CD14-positive monocyte (primary cell): ENCODE data around the gene THNSL1. TPM values are rescaled to one million over a fixed set of nuclear protein-coding genes. Genes with fewer than 3 reads are reported as not detected.

Experiments used
- DNase-seq, 3 donors: peaks; one replicate each; pipeline ENCODE4 v3.0.0-alpha.2; 2011 to 2022
- H2AFZ ChIP-seq: 2 replicates; pipeline ENCODE4 v1.6.0; 2012; ENCODE audit warnings: mild to moderate bottlenecking, low read depth, low read length, inconsistent platforms; ENCODE audit not compliant: insufficient read depth, poor library complexity, severe bottlenecking
- H3K27ac ChIP-seq, 2 donors: 1 replicate in 1 of 2; 2 replicates in 1 of 2; pipeline ENCODE4 v1.5.1; 2012 to 2013; ENCODE audit warnings: low read length in 2 of 2, control low read depth in 1 of 2, inconsistent platforms in 1 of 2, low read depth in 1 of 2, mild to moderate bottlenecking in 1 of 2
- H3K27me3 ChIP-seq, 2 donors: one replicate each; pipeline versions ENCODE4 v1.6.0 to v1.6.1; 2011 to 2013; ENCODE audit warnings: low read length in 2 of 2; ENCODE audit not compliant: control insufficient read depth in 2 of 2, insufficient read depth in 2 of 2
- H3K36me3 ChIP-seq, 2 donors: replicated peaks in 1 of 2; 1 replicate in 1 of 2; 2 replicates in 1 of 2; pipeline versions ENCODE4 v1.5.1 to v1.6.1; 2012 to 2013; ENCODE audit warnings: low read length in 2 of 2, control low read depth in 1 of 2, inconsistent platforms in 1 of 2, mild to moderate bottlenecking in 1 of 2; ENCODE audit not compliant: insufficient read depth in 2 of 2, control insufficient read depth in 1 of 2
- H3K4me1 ChIP-seq, 2 donors: 1 replicate in 1 of 2; 2 replicates in 1 of 2; pipeline versions ENCODE4 v1.5.1 to v1.6.1; 2012 to 2013; ENCODE audit warnings: low read length in 2 of 2, control low read depth in 1 of 2, inconsistent platforms in 1 of 2, mild to moderate bottlenecking in 1 of 2, moderate library complexity in 1 of 2; ENCODE audit not compliant: insufficient read depth in 2 of 2, control insufficient read depth in 1 of 2
- H3K4me2 ChIP-seq: replicated peaks from 2 replicates; pipeline ENCODE3; 2012; ENCODE audit warnings: low read length, moderate library complexity, mild to moderate bottlenecking; ENCODE audit not compliant: poor library complexity, severe bottlenecking; ENCODE audit errors: extremely low read depth
- H3K4me3 ChIP-seq, 3 experiments: fragments of 200-600 bp in 1 of 3; sonication (generic) in 1 of 3; replicated peaks in 1 of 3; 1 replicate in 2 of 3; 2 replicates in 1 of 3; pipeline ENCODE4 v1.5.1; 2011 to 2013; ENCODE audit warnings: low read length in 3 of 3, mild to moderate bottlenecking in 3 of 3, control low read depth in 2 of 3, low read depth in 2 of 3, inconsistent platforms in 1 of 3, moderate library complexity in 1 of 3
- H3K79me2 ChIP-seq: 2 replicates; pipeline ENCODE4 v1.6.0; 2012; ENCODE audit warnings: mild to moderate bottlenecking, control low read depth, inconsistent platforms, low read length, moderate library complexity; ENCODE audit not compliant: insufficient read depth
- H3K9ac ChIP-seq: 2 replicates; pipeline ENCODE4 v1.6.0; 2017; ENCODE audit warnings: low read length, mild to moderate bottlenecking; ENCODE audit not compliant: insufficient read depth, poor library complexity, severe bottlenecking
- H3K9me3 ChIP-seq, 2 donors: replicated peaks in 1 of 2; 1 replicate in 1 of 2; 2 replicates in 1 of 2; pipeline versions ENCODE4 v1.5.1 to v1.6.1; 2012 to 2013; ENCODE audit warnings: low read length in 2 of 2, control low read depth in 1 of 2; ENCODE audit not compliant: control insufficient read depth in 1 of 2, insufficient read depth in 1 of 2
- H4K20me1 ChIP-seq: 2 replicates; pipeline ENCODE4 v1.6.0; 2012; ENCODE audit warnings: mild to moderate bottlenecking, low read length, control low read depth, moderate library complexity; ENCODE audit not compliant: insufficient read depth
- H3K27ac Mint-ChIP-seq, 7 donors: one replicate each; pipeline ENCODE4 v1.8.0; 2020; ENCODE audit warnings: mild to moderate bottlenecking in 7 of 7, mixed read lengths in 7 of 7, moderate library complexity in 6 of 7, inconsistent platforms in 2 of 7
- H3K27me3 Mint-ChIP-seq, 3 donors: one replicate each; pipeline ENCODE4 v1.8.0; 2021 to 2022; ENCODE audit warnings: low read depth in 3 of 3, mild to moderate bottlenecking in 3 of 3, mixed read lengths in 3 of 3, moderate library complexity in 3 of 3, inconsistent platforms in 1 of 3
- H3K36me3 Mint-ChIP-seq, 2 donors: one replicate each; pipeline ENCODE4 v1.8.0; 2020; ENCODE audit warnings: mixed read lengths in 2 of 2, inconsistent platforms in 1 of 2, mild to moderate bottlenecking in 1 of 2
- H3K4me1 Mint-ChIP-seq: one replicate; pipeline ENCODE4 v1.8.0; 2020; ENCODE audit warnings: mild to moderate bottlenecking, mixed read lengths
- H3K4me3 Mint-ChIP-seq, 2 donors: one replicate each; pipeline ENCODE4 v1.8.0; 2020; ENCODE audit warnings: mild to moderate bottlenecking in 2 of 2, mixed read lengths in 2 of 2, moderate library complexity in 1 of 2
- H3K9me3 Mint-ChIP-seq, 7 donors: one replicate each; pipeline ENCODE4 v1.8.0; 2020 to 2022; ENCODE audit warnings: mixed read lengths in 7 of 7, mild to moderate bottlenecking in 6 of 7, moderate library complexity in 6 of 7, inconsistent platforms in 2 of 7
- WGBS: methylation state at CpG from one replicate; pipeline ENCODE4 v1.1.5; 2013; ENCODE audit warnings: missing lambda C conversion rate; ENCODE audit not compliant: insufficient coverage; 5-methylcytosine and 5-hydroxymethylcytosine counted together
- intact Hi-C, 2 donors: fragments of 100-400 bp; cut with micrococcal nuclease; formaldehyde crosslinking; loops; one replicate each; pipeline versions ENCODE4 v1.15.0 to v1.15.1; 2023
- polyA plus RNA-seq, 3 donors: library from polyadenylated mRNA; depleted of rRNA in 1 of 3; unstranded in 2 of 3; stranded (reverse) in 1 of 3; fragments of 300-500 nt in 2 of 3; fragments of >200 nt in 1 of 3; fragmentation: Illumina TruSeq in 2 of 3; gene quantifications; 1 replicate in 2 of 3; 2 replicates in 1 of 3; pipeline ENCODE4 v1.2.3, GENCODE V29; 2012 to 2021
- TF ChIP-seq, protein P1 (sequence below): fragments of 200-600 bp; IDR thresholded peaks from one replicate; pipeline ENCODE4 v1.8.0; 2022; ENCODE audit warnings: antibody characterized with exemption, mild to moderate bottlenecking

The THNSL1 gene
- polyA plus RNA-seq, 3 donors, result 0.03 to 0.13 TPM; not detected in 1

DNA sequence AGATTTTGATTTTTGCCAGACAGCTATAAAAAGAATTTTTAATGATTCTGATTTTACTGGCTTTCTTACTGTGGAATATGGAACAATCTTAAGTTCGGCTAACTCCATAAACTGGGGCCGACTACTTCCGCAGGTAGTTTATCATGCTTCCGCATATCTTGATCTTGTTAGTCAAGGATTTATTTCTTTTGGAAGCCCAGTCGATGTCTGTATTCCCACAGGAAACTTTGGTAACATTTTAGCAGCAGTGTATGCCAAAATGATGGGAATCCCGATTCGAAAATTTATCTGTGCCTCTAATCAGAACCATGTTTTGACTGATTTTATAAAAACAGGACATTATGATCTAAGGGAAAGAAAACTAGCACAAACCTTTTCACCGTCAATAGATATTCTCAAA lies 8.1 kb downstream of the THNSL1 start:
- no peak for DNase-seq
- Histone ChIP-seq H3K4me2 (no peak overlapping the region), H3K79me2 (no peaks in the 10 kb centered on the region), H4K20me1 (no peaks in the 10 kb centered on the region), H3K9me3 (no peaks in the 10 kb centered on the region), H3K27ac (no peak overlapping the region), H3K4me3 (no peak overlapping the region), H3K4me1 (no peaks in the 10 kb centered on the region), H3K27me3 (no peaks in the 10 kb centered on the region), H2AFZ (no peak overlapping the region), H3K9ac (no peak overlapping the region), H3K36me3 (no peaks in the 10 kb centered on the region)
- TF ChIP-seq, protein P1, sequence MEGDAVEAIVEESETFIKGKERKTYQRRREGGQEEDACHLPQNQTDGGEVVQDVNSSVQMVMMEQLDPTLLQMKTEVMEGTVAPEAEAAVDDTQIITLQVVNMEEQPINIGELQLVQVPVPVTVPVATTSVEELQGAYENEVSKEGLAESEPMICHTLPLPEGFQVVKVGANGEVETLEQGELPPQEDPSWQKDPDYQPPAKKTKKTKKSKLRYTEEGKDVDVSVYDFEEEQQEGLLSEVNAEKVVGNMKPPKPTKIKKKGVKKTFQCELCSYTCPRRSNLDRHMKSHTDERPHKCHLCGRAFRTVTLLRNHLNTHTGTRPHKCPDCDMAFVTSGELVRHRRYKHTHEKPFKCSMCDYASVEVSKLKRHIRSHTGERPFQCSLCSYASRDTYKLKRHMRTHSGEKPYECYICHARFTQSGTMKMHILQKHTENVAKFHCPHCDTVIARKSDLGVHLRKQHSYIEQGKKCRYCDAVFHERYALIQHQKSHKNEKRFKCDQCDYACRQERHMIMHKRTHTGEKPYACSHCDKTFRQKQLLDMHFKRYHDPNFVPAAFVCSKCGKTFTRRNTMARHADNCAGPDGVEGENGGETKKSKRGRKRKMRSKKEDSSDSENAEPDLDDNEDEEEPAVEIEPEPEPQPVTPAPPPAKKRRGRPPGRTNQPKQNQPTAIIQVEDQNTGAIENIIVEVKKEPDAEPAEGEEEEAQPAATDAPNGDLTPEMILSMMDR, result no peak
- Mint-ChIP-seq H3K4me1 (peaks cover 9% of the 10 kb centered on the region), H3K27me3 (no peaks in the 10 kb centered on the region), H3K4me3 (no peak overlapping the region), H3K9me3 (peaks cover 0 to 2% (median 0%) of the 10 kb centered on the region in 7 donors), H3K36me3 (no peaks in the 10 kb centered on the region), H3K27ac (no peak overlapping the region)
- 100% methylated on average over 2 of the region's 8 CpGs for WGBS
- intact Hi-C loops, result no loop called here

DNA sequence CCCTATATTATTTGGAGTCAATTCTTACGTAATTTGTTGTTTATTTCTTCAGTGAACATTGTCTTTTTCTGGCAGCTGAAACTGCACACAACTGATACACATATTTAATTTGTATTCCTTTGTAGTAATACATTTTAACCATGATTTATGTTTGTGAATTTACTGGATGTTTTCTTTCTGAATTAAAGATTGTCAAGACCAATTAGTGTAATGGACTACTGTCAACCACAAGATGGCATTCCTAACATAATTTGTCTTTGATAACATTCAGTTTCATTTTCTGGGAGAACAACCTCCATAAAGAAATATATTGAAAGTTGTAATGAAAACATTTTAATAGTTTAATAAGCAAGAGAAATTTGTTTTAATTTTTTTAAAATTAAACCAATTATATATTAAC lies 10.1 kb downstream of the THNSL1 start:
- no peak overlapping the region for H3K9ac ChIP-seq
- no peaks in the 10 kb centered on the region for H3K9me3 ChIP-seq
- no peak overlapping the region for H2AFZ ChIP-seq
- no peaks in the 10 kb centered on the region for H3K36me3 ChIP-seq
- Mint-ChIP-seq H3K27ac (no peak overlapping the region), H3K9me3 (peaks cover 0 to 7% (median 0%) of the 10 kb centered on the region in 7 donors), H3K27me3 (no peaks in the 10 kb centered on the region), H3K4me3 (no peak overlapping the region), H3K4me1 (peaks cover 6% of the 10 kb centered on the region), H3K36me3 (no peaks in the 10 kb centered on the region)
- H4K20me1 ChIP-seq, result no peaks in the 10 kb centered on the region
- WGBS, result no CpG with 5 or more reads among the region's 1 CpG
- no peaks in the 10 kb centered on the region for H3K27me3 ChIP-seq
- no peaks in the 10 kb centered on the region for H3K4me1 ChIP-seq
- no peak overlapping the region for H3K27ac ChIP-seq
- no peak for DNase-seq
- no peak overlapping the region for H3K4me2 ChIP-seq
- TF ChIP-seq, protein P1, result no peak
- no peaks in the 10 kb centered on the region for H3K79me2 ChIP-seq
- intact Hi-C loops, result no loop called here
- no peak overlapping the region for H3K4me3 ChIP-seq
